Trophoblast cell (in vitro differentiated cells and primary cell): Measurements from ENCODE around the gene DIAPH3.

Source experiments
- DNase-seq, 2 donors: peaks; one replicate each; pipeline ENCODE4 v3.0.0-alpha.2; 2016
- H2AFZ ChIP-seq: 2 replicates; pipeline ENCODE4 v1.6.1; 2013; ENCODE audit warnings: low read length, moderate library complexity, mild to moderate bottlenecking; ENCODE audit not compliant: insufficient read depth, poor library complexity
- H2AK5ac ChIP-seq: 2 replicates; pipeline ENCODE4 v1.6.1; 2013; ENCODE audit warnings: mild to moderate bottlenecking, low read length
- H2BK120ac ChIP-seq: 2 replicates; pipeline ENCODE4 v1.6.1; 2013; ENCODE audit warnings: low read length, mild to moderate bottlenecking, moderate library complexity; ENCODE audit not compliant: insufficient read depth, poor library complexity
- H2BK12ac ChIP-seq: 2 replicates; pipeline ENCODE4 v1.6.1; 2013; ENCODE audit warnings: mild to moderate bottlenecking, low read length, moderate library complexity
- H2BK5ac ChIP-seq: 2 replicates; pipeline ENCODE4 v1.6.1; 2013; ENCODE audit warnings: low read length, low read depth, moderate library complexity, mild to moderate bottlenecking; ENCODE audit not compliant: poor library complexity
- H3K14ac ChIP-seq: 2 replicates; pipeline ENCODE4 v1.6.1; 2013; ENCODE audit warnings: mild to moderate bottlenecking, low read length
- H3K18ac ChIP-seq: 2 replicates; pipeline ENCODE4 v1.6.1; 2013; ENCODE audit warnings: mild to moderate bottlenecking, low read length
- H3K23ac ChIP-seq: 2 replicates; pipeline ENCODE4 v1.6.1; 2013; ENCODE audit warnings: low read length
- H3K27ac ChIP-seq: 2 replicates; pipeline ENCODE4 v1.5.1; 2013; ENCODE audit warnings: low read depth, mild to moderate bottlenecking, inconsistent platforms, low read length, moderate library complexity
- H3K27me3 ChIP-seq: 2 replicates; pipeline ENCODE4 v1.6.1; 2013; ENCODE audit warnings: inconsistent platforms, mild to moderate bottlenecking, low read length, moderate library complexity; ENCODE audit not compliant: insufficient read depth
- H3K36me3 ChIP-seq, 2 experiments: 1 replicate in 1 of 2; 2 replicates in 1 of 2; pipeline ENCODE4 v1.6.1; 2013; ENCODE audit warnings: low read length in 2 of 2, mild to moderate bottlenecking in 2 of 2, moderate library complexity in 1 of 2; ENCODE audit not compliant: insufficient read depth in 2 of 2, control insufficient read depth in 1 of 2
- H3K4ac ChIP-seq: 2 replicates; pipeline ENCODE4 v1.6.1; 2013; ENCODE audit warnings: low read depth, mild to moderate bottlenecking, low read length, moderate library complexity
- H3K4me1 ChIP-seq, 2 experiments: 1 replicate in 1 of 2; 2 replicates in 1 of 2; pipeline ENCODE4 v1.6.1; 2013; ENCODE audit warnings: low read length in 2 of 2, mild to moderate bottlenecking in 2 of 2, moderate library complexity in 1 of 2; ENCODE audit not compliant: insufficient read depth in 2 of 2, control insufficient read depth in 1 of 2
- H3K4me2 ChIP-seq: 2 replicates; pipeline ENCODE4 v1.6.1; 2013; ENCODE audit warnings: inconsistent platforms, mild to moderate bottlenecking, low read length, moderate library complexity
- H3K4me3 ChIP-seq: 2 replicates; pipeline ENCODE4 v1.5.1; 2013; ENCODE audit warnings: mild to moderate bottlenecking, low read depth, low read length, inconsistent platforms
- H3K79me1 ChIP-seq: one replicate; pipeline ENCODE4 v1.6.1; 2013; ENCODE audit warnings: low read length
- H3K79me2 ChIP-seq: 2 replicates; pipeline ENCODE4 v1.6.1; 2013; ENCODE audit warnings: low read length, mild to moderate bottlenecking; ENCODE audit not compliant: control insufficient read depth, insufficient read depth, poor library complexity
- H3K9ac ChIP-seq: 2 replicates; pipeline ENCODE4 v1.6.1; 2013; ENCODE audit warnings: mild to moderate bottlenecking, low read length
- H3K9me3 ChIP-seq: 2 replicates; pipeline ENCODE4 v1.6.1; 2013; ENCODE audit warnings: low read depth, mild to moderate bottlenecking, control low read depth, inconsistent platforms, low read length; ENCODE audit not compliant: insufficient read depth
- H4K12ac ChIP-seq: 2 replicates; pipeline ENCODE4 v1.6.1; 2013; ENCODE audit warnings: low read depth, mild to moderate bottlenecking, low read length, moderate library complexity
- H4K8ac ChIP-seq: 2 replicates; pipeline ENCODE4 v1.6.1; 2013; ENCODE audit warnings: low read depth, mild to moderate bottlenecking, low read length, moderate library complexity
- H4K91ac ChIP-seq: one replicate; pipeline ENCODE4 v1.6.1; 2013; ENCODE audit warnings: low read depth, mild to moderate bottlenecking, low read length, moderate library complexity
- WGBS: extraction: QIAGEN DNeasy Blood & Tissue Kit; methylation state at CpG from one replicate; pipeline ENCODE4 v1.1.7; 2013; ENCODE audit warnings: missing lambda C conversion rate; ENCODE audit not compliant: insufficient read length, insufficient coverage; ENCODE audit errors: extremely low coverage; 5-methylcytosine and 5-hydroxymethylcytosine counted together

Gene DIAPH3

GRCh38 chr13:59780058-59780457, 383.7 kb downstream of the DIAPH3 start:
- Histone ChIP-seq H3K9ac (no peak overlapping the region), H2BK12ac (no peak overlapping the region), H4K12ac (no peak overlapping the region), H3K4ac (no peak overlapping the region), H3K9me3 (no peaks in the 10 kb centered on the region), H3K4me3 (no peak overlapping the region), H2BK120ac (no peak overlapping the region), H2AK5ac (no peak overlapping the region), H3K18ac (no peak overlapping the region), H3K79me2 (no peaks in the 10 kb centered on the region), H4K8ac (no peak overlapping the region), H3K4me2 (no peak overlapping the region), H3K36me3 (no peaks in the 10 kb centered on the region), H2AFZ (no peak overlapping the region), H3K79me1 (no peaks in the 10 kb centered on the region), H3K23ac (no peak overlapping the region), H3K27me3 (no peaks in the 10 kb centered on the region), H3K14ac (no peak overlapping the region), H3K27ac (no peak overlapping the region), H2BK5ac (no peak overlapping the region), H4K91ac (no peak overlapping the region), H3K4me1 (no peaks in the 10 kb centered on the region)
- no peak for DNase-seq
- no CpG with 5 or more reads among the region's 2 CpGs for WGBS

DNA sequence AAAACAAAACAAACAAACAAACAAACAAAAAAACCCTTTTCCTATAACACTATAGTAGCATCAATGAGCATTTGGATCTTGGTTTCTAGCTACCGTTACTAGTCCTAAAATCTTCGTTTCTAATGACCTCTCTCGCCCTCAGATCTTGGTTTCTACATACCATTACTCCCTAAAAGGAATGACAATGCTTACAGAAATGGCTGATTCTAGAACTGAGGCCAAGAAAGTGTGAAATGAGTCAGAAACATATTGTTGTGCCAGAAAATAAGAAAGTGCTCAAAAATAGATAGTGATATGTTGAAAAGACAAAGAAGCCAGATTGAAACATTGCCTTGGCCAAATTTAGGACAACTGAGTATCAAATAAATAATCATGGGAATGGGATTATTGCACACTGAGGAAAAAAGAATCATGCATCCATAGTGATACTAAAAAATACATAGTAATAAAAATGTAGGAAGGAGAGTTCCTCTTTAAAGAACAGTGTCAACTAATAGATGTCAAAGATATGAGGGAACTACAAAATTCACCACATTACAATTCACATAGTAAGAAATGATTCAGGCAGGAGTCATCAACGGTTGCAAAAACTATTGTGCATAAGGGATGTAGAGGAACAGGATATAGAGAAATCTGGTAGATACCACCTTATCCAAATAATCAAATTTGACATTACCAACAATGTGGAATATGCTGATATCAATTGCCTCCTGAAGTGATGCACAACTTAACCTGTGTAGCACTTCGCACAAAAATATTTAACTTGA, 386.6 kb downstream of the DIAPH3 start:
- no peak overlapping the region for H3K4ac ChIP-seq
- H4K8ac ChIP-seq, result no peak overlapping the region
- no peak overlapping the region for H3K9ac ChIP-seq
- no peaks in the 10 kb centered on the region for H3K27me3 ChIP-seq
- no peaks in the 10 kb centered on the region for H3K9me3 ChIP-seq
- H4K12ac ChIP-seq, result no peak overlapping the region
- H3K79me2 ChIP-seq, result no peaks in the 10 kb centered on the region
- WGBS, result no CpG with 5 or more reads among the region's 5 CpGs
- H3K18ac ChIP-seq, result no peak overlapping the region
- H4K91ac ChIP-seq, result no peak overlapping the region
- no peaks in the 10 kb centered on the region for H3K4me1 ChIP-seq
- H2AK5ac ChIP-seq, result no peak overlapping the region
- H2BK12ac ChIP-seq, result no peak overlapping the region
- H3K23ac ChIP-seq, result no peak overlapping the region
- H3K79me1 ChIP-seq, result no peaks in the 10 kb centered on the region
- no peak overlapping the region for H3K4me2 ChIP-seq
- no peak overlapping the region for H3K14ac ChIP-seq
- no peak overlapping the region for H2BK120ac ChIP-seq
- no peak overlapping the region for H3K27ac ChIP-seq
- DNase-seq, result peak; percentile 34 to 89
- no peak overlapping the region for H2BK5ac ChIP-seq
- no peak overlapping the region for H2AFZ ChIP-seq
- no peaks in the 10 kb centered on the region for H3K36me3 ChIP-seq
- no peak overlapping the region for H3K4me3 ChIP-seq

DNA sequence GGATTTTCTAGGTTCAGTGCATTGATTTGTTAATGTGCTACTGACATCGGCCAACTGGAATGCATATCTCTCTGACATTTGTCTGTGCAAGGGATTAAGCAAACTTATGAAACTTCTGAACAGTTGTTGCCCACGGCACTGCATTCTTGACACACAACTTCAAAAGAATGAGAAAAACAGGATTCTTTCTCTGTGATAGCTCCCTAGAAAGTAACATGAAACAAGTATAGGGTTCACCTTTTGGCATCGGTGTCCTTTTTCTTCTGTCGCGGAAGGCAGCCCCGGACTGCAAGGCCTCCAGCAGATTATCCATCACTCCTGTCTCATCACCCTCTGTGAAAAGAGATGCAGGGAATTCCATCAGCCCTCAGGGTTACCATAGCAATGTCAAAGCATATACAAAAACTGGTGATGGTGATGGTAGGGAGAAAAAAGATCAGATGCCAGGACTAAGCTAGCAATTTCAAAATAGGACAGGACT, 389.2 kb downstream of the DIAPH3 start:
- no peaks in the 10 kb centered on the region for H3K4me1 ChIP-seq
- H4K12ac ChIP-seq, result no peak overlapping the region
- no peaks in the 10 kb centered on the region for H3K27me3 ChIP-seq
- H2BK5ac ChIP-seq, result no peak overlapping the region
- H2BK120ac ChIP-seq, result no peak overlapping the region
- no peak overlapping the region for H3K23ac ChIP-seq
- H3K18ac ChIP-seq, result no peak overlapping the region
- no peak overlapping the region for H3K4me2 ChIP-seq
- H3K27ac ChIP-seq, result no peak overlapping the region
- no peaks in the 10 kb centered on the region for H3K79me1 ChIP-seq
- H4K91ac ChIP-seq, result no peak overlapping the region
- DNase-seq, result peak; percentile 92 to 98
- WGBS, result no CpG with 5 or more reads among the region's 6 CpGs
- no peak overlapping the region for H2BK12ac ChIP-seq
- no peak overlapping the region for H2AFZ ChIP-seq
- H3K9me3 ChIP-seq, result no peaks in the 10 kb centered on the region
- no peak overlapping the region for H3K14ac ChIP-seq
- no peak overlapping the region for H3K4ac ChIP-seq
- H3K36me3 ChIP-seq, result no peaks in the 10 kb centered on the region
- H3K79me2 ChIP-seq, result no peaks in the 10 kb centered on the region
- no peak overlapping the region for H3K4me3 ChIP-seq
- H4K8ac ChIP-seq, result no peak overlapping the region
- no peak overlapping the region for H3K9ac ChIP-seq
- no peak overlapping the region for H2AK5ac ChIP-seq

DNA sequence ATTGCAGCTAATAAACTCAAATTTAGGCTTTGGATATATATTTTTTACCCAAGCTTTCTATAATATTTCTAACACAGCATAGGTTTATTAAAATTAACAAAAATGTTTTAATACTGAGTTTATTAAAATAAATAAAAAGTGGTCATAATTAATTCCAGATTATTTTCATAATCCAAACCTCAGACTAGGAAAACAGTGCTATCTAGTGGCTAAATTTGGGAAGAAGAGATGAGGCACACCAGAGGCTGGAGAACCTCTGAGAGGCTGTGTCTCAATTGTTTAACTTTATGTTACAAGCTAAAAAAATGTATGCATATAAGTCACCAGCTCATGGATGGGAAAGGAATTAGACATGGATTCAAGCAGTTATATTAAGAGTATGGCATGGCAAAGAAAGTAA, 392.5 kb downstream of the DIAPH3 start:
- Histone ChIP-seq H3K9me3 (no peaks in the 10 kb centered on the region), H3K4me2 (no peak overlapping the region), H4K91ac (no peak overlapping the region), H4K12ac (no peak overlapping the region), H3K79me1 (no peaks in the 10 kb centered on the region), H3K27ac (no peak overlapping the region), H2AFZ (no peak overlapping the region), H2AK5ac (no peak overlapping the region), H3K9ac (no peak overlapping the region), H3K27me3 (no peaks in the 10 kb centered on the region), H3K23ac (no peak overlapping the region), H3K4me3 (no peak overlapping the region), H3K14ac (no peak overlapping the region), H3K4me1 (peaks cover 0 to 4% of the 10 kb centered on the region in 2 experiments), H2BK5ac (no peak overlapping the region), H2BK120ac (no peak overlapping the region), H2BK12ac (no peak overlapping the region), H3K36me3 (no peaks in the 10 kb centered on the region), H3K4ac (no peak overlapping the region), H3K79me2 (no peaks in the 10 kb centered on the region), H3K18ac (no peak overlapping the region), H4K8ac (no peak overlapping the region)
- DNase-seq, result peak in 1 of 2 donors; percentile 34
